ENCODE measurements around the gene LARGE1.

DNA sequence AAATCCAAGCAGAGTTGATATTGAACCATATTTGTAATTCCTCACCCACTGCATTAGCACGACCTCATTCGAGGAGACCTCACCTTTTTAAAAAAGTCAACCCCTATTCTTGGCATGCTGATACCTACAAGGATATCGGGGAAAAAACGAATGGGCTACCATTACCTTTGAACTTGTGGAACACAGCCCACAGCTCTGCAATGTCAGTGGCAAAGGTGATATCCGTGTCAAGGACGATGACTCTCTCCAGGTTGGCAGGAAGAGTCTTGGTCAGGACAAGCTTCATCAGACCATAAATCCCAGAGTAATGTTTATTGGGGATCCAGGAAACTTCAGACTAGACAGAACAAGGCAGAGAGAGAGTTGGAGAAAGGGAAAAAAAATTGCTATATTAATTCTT, 355.6 kb downstream of the LARGE1 start:
- TF ChIP-seq, protein P1, sequence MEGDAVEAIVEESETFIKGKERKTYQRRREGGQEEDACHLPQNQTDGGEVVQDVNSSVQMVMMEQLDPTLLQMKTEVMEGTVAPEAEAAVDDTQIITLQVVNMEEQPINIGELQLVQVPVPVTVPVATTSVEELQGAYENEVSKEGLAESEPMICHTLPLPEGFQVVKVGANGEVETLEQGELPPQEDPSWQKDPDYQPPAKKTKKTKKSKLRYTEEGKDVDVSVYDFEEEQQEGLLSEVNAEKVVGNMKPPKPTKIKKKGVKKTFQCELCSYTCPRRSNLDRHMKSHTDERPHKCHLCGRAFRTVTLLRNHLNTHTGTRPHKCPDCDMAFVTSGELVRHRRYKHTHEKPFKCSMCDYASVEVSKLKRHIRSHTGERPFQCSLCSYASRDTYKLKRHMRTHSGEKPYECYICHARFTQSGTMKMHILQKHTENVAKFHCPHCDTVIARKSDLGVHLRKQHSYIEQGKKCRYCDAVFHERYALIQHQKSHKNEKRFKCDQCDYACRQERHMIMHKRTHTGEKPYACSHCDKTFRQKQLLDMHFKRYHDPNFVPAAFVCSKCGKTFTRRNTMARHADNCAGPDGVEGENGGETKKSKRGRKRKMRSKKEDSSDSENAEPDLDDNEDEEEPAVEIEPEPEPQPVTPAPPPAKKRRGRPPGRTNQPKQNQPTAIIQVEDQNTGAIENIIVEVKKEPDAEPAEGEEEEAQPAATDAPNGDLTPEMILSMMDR (IDR thresholded peaks at IDR 0.05) = no peak
- no peak for TF ChIP-seq POLR2A (IDR thresholded peaks at IDR 0.05)
